Adipocyte (in vitro differentiated cells): ENCODE measurements around the gene SNRPD2.

Source experiments
- DNase-seq: peaks from one replicate; pipeline ENCODE4 v3.0.0-alpha.2; 2015; ENCODE audit warnings: low read depth
- H3K27me3 ChIP-seq: replicated peaks from 2 replicates; pipeline ENCODE4 v1.7.0; 2013; ENCODE audit warnings: mild to moderate bottlenecking, low read length, moderate library complexity; ENCODE audit not compliant: control insufficient read depth, insufficient read depth
- H3K36me3 ChIP-seq: 2 replicates; pipeline ENCODE4 v1.7.0; 2013; ENCODE audit warnings: low read length, mild to moderate bottlenecking, moderate library complexity; ENCODE audit not compliant: control insufficient read depth, insufficient read depth, severe bottlenecking
- H3K4me1 ChIP-seq: 2 replicates; pipeline ENCODE4 v1.7.0; 2013; ENCODE audit warnings: mild to moderate bottlenecking, low read length, moderate library complexity; ENCODE audit not compliant: control insufficient read depth, insufficient read depth
- H3K4me3 ChIP-seq: 2 replicates; pipeline ENCODE4 v1.7.0; 2013; ENCODE audit warnings: mild to moderate bottlenecking, low read length, moderate library complexity
- H3K9ac ChIP-seq: 2 replicates; pipeline ENCODE4 v1.7.0; 2013; ENCODE audit warnings: mild to moderate bottlenecking, low read length, moderate library complexity
- H3K9me3 ChIP-seq: 2 replicates; pipeline ENCODE4 v1.7.0; 2013; ENCODE audit warnings: mild to moderate bottlenecking, low read length, moderate library complexity; ENCODE audit not compliant: control insufficient read depth

SNRPD2 gene

DNA sequence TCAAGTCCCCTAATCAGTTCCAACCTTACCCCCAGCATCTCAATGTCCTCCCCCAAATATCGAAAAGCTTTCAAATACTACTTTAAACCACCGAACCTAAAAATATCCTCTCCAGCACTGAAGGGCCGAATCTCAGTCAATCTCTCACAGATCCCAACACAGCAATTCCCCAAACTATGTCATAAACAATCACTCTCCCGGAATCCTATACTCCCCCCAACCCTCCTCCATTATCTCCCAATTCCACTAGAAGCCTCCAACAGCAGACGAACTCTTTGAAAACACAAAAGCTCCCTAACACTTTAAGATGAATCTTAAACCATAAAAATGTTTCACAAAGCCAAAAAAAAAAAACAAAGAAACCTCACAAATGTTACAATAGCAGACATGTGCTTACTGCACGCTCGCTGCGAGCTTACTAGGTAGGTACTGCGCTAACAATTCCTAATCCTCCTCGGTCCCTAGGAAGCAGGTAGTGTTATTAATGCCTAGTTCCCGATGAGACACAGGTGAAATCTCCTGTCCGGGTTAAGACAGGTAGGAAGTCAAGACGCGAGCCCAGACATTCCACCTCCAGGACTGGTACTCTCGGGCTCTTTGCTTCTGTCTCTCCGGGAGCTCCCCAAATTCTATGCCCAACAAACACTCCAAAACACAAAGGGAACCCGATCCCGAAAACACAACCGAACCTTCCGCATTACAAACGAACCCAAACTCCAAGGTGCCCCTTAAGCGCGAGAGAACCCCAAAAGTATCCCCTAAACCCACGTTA lies 24.8 kb upstream of the SNRPD2 start:
- peak; percentile 53 for DNase-seq
- H3K9me3 ChIP-seq: no peaks in the 10 kb centered on the region

DNA sequence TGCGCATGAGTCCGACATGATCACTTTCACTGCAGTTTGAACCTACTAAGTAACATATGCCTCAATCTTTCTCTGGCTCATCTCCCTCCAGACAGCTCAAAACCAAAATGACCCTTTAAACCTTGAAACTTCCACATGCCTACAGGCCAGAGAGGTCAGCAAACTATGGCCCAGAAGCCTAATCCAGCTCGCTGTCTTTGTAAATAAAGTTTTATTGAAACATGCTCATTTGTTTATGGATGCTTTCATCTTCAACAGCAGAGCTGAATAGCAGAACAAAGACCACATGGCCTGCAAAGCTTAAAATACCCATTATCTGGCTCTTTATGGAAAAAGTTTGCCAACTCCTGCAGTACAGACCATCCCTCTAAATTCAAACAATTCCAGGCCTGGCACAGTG lies 23.4 kb upstream of the SNRPD2 start:
- Histone ChIP-seq H3K9ac (no peak overlapping the region), H3K27me3 (no peaks in the 10 kb centered on the region), H3K36me3 (peaks cover 14% of the 10 kb centered on the region), H3K4me1 (peaks cover 27% of the 10 kb centered on the region), H3K9me3 (no peaks in the 10 kb centered on the region), H3K4me3 (no peak overlapping the region)
- no peak for DNase-seq

More for the DNA sequence above, 24.8 kb upstream of the SNRPD2 start:
- H3K36me3 ChIP-seq: peaks cover 14% of the 10 kb centered on the region
- no peaks in the 10 kb centered on the region for H3K27me3 ChIP-seq
- peak overlapping the region; percentile 97 for H3K4me3 ChIP-seq
- peaks cover 30% of the 10 kb centered on the region for H3K4me1 ChIP-seq
- H3K9ac ChIP-seq: peak overlapping the region; percentile 97

DNA sequence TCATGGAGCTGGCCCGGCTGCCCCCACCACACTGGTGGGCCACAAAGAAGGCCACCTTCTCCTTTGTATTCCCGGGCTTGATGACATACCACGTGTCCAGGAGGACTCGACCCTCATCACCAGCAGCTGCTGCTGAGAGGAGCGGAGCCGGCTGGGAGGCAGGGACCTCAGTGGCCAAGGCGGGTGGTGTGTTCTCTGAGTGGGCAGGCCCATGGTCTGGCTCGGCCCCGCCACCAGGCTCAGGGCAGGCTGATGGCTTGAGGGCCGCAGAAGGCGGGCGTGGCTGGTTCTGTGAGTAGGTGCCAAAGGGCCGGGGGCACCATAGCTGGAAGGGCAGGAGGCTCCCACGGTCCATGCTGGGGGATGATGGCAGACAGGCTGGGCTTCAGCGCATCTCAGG lies 21.4 kb upstream of the SNRPD2 start:
- Histone ChIP-seq H3K4me1 (peaks cover 22% of the 10 kb centered on the region), H3K9ac (no peak overlapping the region)

DNA sequence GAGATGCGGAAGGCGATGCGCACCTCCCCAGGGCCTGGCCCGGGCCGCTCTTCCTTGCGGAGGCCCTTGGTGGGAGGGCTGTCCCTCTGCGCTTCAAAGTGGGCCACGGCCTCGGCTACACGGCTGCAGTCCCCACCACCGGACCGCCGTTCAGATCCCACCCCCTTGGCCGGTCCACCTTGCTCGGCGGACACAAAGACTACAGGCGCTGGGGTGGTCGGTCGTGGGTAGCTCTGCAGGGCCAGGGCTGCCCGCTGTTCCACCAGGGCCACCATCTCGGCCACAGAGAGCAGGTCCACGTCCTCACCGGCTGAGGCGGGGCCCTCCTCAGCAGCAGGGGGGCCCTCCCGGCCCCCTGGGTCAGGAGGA lies 20.9 kb upstream of the SNRPD2 start:
- Histone ChIP-seq H3K9ac (no peak overlapping the region), H3K36me3 (peaks cover 12% of the 10 kb centered on the region), H3K4me3 (no peak overlapping the region), H3K27me3 (no peaks in the 10 kb centered on the region), H3K9me3 (no peaks in the 10 kb centered on the region), H3K4me1 (peaks cover 17% of the 10 kb centered on the region)
- no peak for DNase-seq

More for the DNA sequence above, 21.4 kb upstream of the SNRPD2 start:
- DNase-seq: no peak
- Histone ChIP-seq H3K27me3 (no peaks in the 10 kb centered on the region), H3K36me3 (peaks cover 12% of the 10 kb centered on the region), H3K4me3 (no peak overlapping the region), H3K9me3 (no peaks in the 10 kb centered on the region)

- Histone ChIP-seq H3K4me1 (peaks cover 16% of the 10 kb centered on the region), H3K36me3 (peaks cover 12% of the 10 kb centered on the region), H3K9me3 (no peaks in the 10 kb centered on the region), H3K27me3 (no peaks in the 10 kb centered on the region), H3K4me3 (no peak overlapping the region), H3K9ac (no peak overlapping the region)
- no peak for DNase-seq
Observed at GRCh38 chr19:45711851-45712698, 20.3 kb upstream of the SNRPD2 start.

GRCh38 chr19:45710356-45711130 lies 18.8 kb upstream of the SNRPD2 start:
- Histone ChIP-seq H3K4me3 (no peak overlapping the region), H3K27me3 (no peaks in the 10 kb centered on the region), H3K36me3 (peaks cover 12% of the 10 kb centered on the region), H3K9ac (peak overlapping the region; percentile 15), H3K9me3 (no peaks in the 10 kb centered on the region), H3K4me1 (peaks cover 6% of the 10 kb centered on the region)
- no peak for DNase-seq

- Histone ChIP-seq H3K4me1 (peaks cover 4% of the 10 kb centered on the region), H3K4me3 (no peak overlapping the region), H3K27me3 (no peaks in the 10 kb centered on the region), H3K9ac (no peak overlapping the region), H3K9me3 (no peaks in the 10 kb centered on the region), H3K36me3 (peaks cover 13% of the 10 kb centered on the region)
- DNase-seq: no peak
Observed at GRCh38 chr19:45705710-45706415, 14.1 kb upstream of the SNRPD2 start.

GRCh38 chr19:45705115-45705514 lies 13.4 kb upstream of the SNRPD2 start:
- Histone ChIP-seq H3K9ac (no peak overlapping the region), H3K4me1 (no peaks in the 10 kb centered on the region), H3K4me3 (no peak overlapping the region), H3K9me3 (no peaks in the 10 kb centered on the region), H3K27me3 (no peaks in the 10 kb centered on the region), H3K36me3 (peaks cover 13% of the 10 kb centered on the region)
- DNase-seq: no peak

DNA sequence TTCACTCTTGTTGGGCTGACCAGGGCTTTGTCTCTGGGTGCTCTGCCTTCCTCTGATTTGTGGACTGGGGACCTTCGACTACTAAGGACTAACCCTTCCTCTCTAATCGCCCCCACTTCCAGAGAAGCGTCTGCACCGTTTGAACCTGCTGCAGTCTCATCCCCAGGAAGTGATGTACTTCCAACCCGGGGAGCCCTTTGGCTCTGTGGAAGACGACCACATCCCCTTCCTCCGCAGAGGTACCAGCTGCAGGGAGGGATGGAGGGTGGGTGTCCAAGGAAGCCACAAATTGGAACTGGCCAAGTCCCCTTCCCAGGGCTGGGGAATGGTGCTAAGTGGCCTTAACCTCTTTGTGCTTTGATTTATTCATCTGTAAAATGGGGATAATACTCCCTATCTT lies 9.9 kb upstream of the SNRPD2 start:
- Histone ChIP-seq H3K4me1 (no peaks in the 10 kb centered on the region), H3K27me3 (no peaks in the 10 kb centered on the region), H3K4me3 (no peak overlapping the region), H3K9ac (no peak overlapping the region), H3K9me3 (no peaks in the 10 kb centered on the region), H3K36me3 (peaks cover 13% of the 10 kb centered on the region)
- DNase-seq: no peak

DNA sequence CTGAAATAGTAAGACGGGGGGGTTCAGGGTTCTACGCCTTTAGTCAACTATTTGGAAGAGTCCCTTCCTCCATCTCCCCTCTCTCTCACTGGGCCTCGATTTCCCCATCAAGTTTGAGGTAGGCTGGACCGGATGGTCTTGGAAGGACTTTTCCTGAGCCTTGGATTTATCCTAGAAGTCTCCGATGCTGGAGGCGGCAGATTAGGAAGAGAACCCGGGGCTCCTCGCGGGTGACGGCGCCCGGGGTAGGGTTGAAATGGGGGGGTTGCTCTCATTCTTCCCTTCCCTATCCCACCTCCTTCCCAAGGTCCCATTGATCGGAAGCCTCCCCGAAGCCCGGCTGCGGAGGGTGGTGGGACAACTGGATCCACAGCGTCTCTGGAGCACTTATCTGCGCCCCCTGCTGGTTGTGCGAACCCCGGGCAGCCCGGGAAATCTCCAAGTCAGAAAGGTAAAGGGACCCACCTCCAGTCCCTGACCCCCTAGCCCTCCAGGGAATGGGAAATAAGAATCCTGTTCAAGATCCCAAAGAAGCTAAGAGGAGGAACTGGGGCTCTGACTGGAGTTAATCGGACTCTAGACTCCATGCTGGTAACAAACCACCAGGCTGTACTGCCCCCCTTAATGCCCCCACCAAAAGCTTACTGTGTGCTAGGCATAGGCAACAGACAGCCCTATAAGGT lies 1.5 kb upstream of the SNRPD2 start:
- Histone ChIP-seq H3K9me3 (no peaks in the 10 kb centered on the region), H3K4me1 (peaks cover 8% of the 10 kb centered on the region), H3K27me3 (no peaks in the 10 kb centered on the region), H3K9ac (peak overlapping the region; percentile 90), H3K4me3 (peak overlapping the region; percentile 94), H3K36me3 (peaks cover 4% of the 10 kb centered on the region)
- DNase-seq: peak; percentile 95
